ENCODE measurements around the gene APOL2. TPM values are rescaled to one million over a fixed set of nuclear protein-coding genes. Genes with fewer than 3 reads are reported as not detected.
"Not testable (repeated sequence)": the region's sequence is repeated elsewhere in the genome, so short reads cannot be mapped to it uniquely, and the experiment has no call there.

The APOL2 gene
- polyA plus RNA-seq, 3 donors from 2014 or later: 22.4 to 42.4 (median 22.9) TPM

- peaks cover 2 to 18% (median 4%) of the 10 kb centered on the region in 3 donors for H3K27me3 Mint-ChIP-seq (ENCODE audit: low read depth in 3 of 3)
- H3K27ac Mint-ChIP-seq: no peak overlapping the region
- H3K36me3 Mint-ChIP-seq: peaks cover 0 to 3% (median 0%) of the 10 kb centered on the region in 3 donors
Measured at GRCh38 chr22:36218648-36219193, 20.6 kb downstream of the APOL2 start.

GRCh38 chr22:36215981-36216380 is 23.3 kb downstream of the APOL2 start:
- DNase-seq: no peak
- peaks cover 10 to 19% of the 10 kb centered on the region in 2 donors for H3K4me1 Mint-ChIP-seq
- no peak overlapping the region for H3K27ac Mint-ChIP-seq
- peaks cover 2 to 31% (median 4%) of the 10 kb centered on the region in 3 donors for H3K27me3 Mint-ChIP-seq (ENCODE audit: low read depth in 3 of 3)
- no peaks in the 10 kb centered on the region for H3K9me3 Mint-ChIP-seq
- no peak overlapping the region for H3K4me3 Mint-ChIP-seq
- H3K36me3 Mint-ChIP-seq: no peaks in the 10 kb centered on the region

More at GRCh38 chr22:36218648-36219193, 20.6 kb downstream of the APOL2 start:
- peaks cover 2 to 15% of the 10 kb centered on the region in 2 donors for H3K4me1 Mint-ChIP-seq
- H3K9me3 Mint-ChIP-seq: no peaks in the 10 kb centered on the region
- no peak overlapping the region for H3K4me3 Mint-ChIP-seq
- no peak for DNase-seq

- Mint-ChIP-seq H3K36me3 (peaks cover 0 to 5% (median 4%) of the 10 kb centered on the region in 3 donors), H3K4me3 (no peak overlapping the region), H3K4me1 (peaks cover 18 to 29% of the 10 kb centered on the region in 2 donors), H3K27me3 (ENCODE audit: low read depth in 3 of 3) (peaks cover 0 to 39% (median 2%) of the 10 kb centered on the region in 3 donors), H3K27ac (no peak overlapping the region), H3K9me3 (peaks cover 7 to 14% (median 9%) of the 10 kb centered on the region in 6 donors)
- DNase-seq: no peak
Measured at GRCh38 chr22:36213586-36213985, 25.7 kb downstream of the APOL2 start.

- peaks cover 7 to 15% (median 9%) of the 10 kb centered on the region in 6 donors for H3K9me3 Mint-ChIP-seq
- H3K27ac Mint-ChIP-seq: no peak overlapping the region
- H3K4me3 Mint-ChIP-seq: no peak overlapping the region
- peaks cover 18 to 29% of the 10 kb centered on the region in 2 donors for H3K4me1 Mint-ChIP-seq
- no peak for DNase-seq
- H3K27me3 Mint-ChIP-seq (ENCODE audit: low read depth in 3 of 3): peaks cover 0 to 39% (median 2%) of the 10 kb centered on the region in 3 donors
- H3K36me3 Mint-ChIP-seq: peaks cover 0 to 7% (median 5%) of the 10 kb centered on the region in 3 donors
Measured at GRCh38 chr22:36212901-36213300, 26.4 kb downstream of the APOL2 start.

GRCh38 chr22:36211237-36211861 is 28.0 kb downstream of the APOL2 start:
- peaks cover 0 to 33% (median 2%) of the 10 kb centered on the region in 3 donors for H3K27me3 Mint-ChIP-seq (ENCODE audit: low read depth in 3 of 3)
- peaks cover 0 to 7% (median 5%) of the 10 kb centered on the region in 3 donors for H3K36me3 Mint-ChIP-seq
- H3K4me1 Mint-ChIP-seq: peaks cover 18 to 29% of the 10 kb centered on the region in 2 donors
- peak overlapping the region in 1 of 5 donors; percentile 41 for H3K4me3 Mint-ChIP-seq
- H3K9me3 Mint-ChIP-seq: peaks cover 7 to 15% (median 9%) of the 10 kb centered on the region in 6 donors
- peak; percentile 25 to 34 (median 26) for DNase-seq
- no peak overlapping the region for H3K27ac Mint-ChIP-seq

- peak overlapping the region in 1 of 5 donors; percentile 13 for H3K4me3 Mint-ChIP-seq
- no peak overlapping the region for H3K27ac Mint-ChIP-seq
- H3K27me3 Mint-ChIP-seq (ENCODE audit: low read depth in 3 of 3): peaks cover 0 to 23% (median 2%) of the 10 kb centered on the region in 3 donors
- no peak for DNase-seq
- peaks cover 18 to 29% of the 10 kb centered on the region in 2 donors for H3K4me1 Mint-ChIP-seq
- H3K9me3 Mint-ChIP-seq: peaks cover 7 to 15% (median 9%) of the 10 kb centered on the region in 6 donors
- peaks cover 0 to 7% (median 5%) of the 10 kb centered on the region in 3 donors for H3K36me3 Mint-ChIP-seq
Measured at GRCh38 chr22:36210224-36210623, 29.1 kb downstream of the APOL2 start.

GRCh38 chr22:36209488-36209908 is 29.8 kb downstream of the APOL2 start:
- H3K4me3 Mint-ChIP-seq, H3K36me3 Mint-ChIP-seq, H3K27ac Mint-ChIP-seq, DNase-seq: not testable (repeated sequence)
- H3K27me3 Mint-ChIP-seq (ENCODE audit: low read depth in 3 of 3): peaks cover 0 to 23% (median 2%) of the 10 kb centered on the region in 3 donors
- peaks cover 7 to 15% (median 9%) of the 10 kb centered on the region in 6 donors for H3K9me3 Mint-ChIP-seq
- peaks cover 18 to 29% of the 10 kb centered on the region in 2 donors for H3K4me1 Mint-ChIP-seq

GRCh38 chr22:36208914-36209313 is 30.4 kb downstream of the APOL2 start:
- H3K36me3 Mint-ChIP-seq: peaks cover 0 to 7% (median 5%) of the 10 kb centered on the region in 3 donors
- H3K4me1 Mint-ChIP-seq: peaks cover 18 to 29% of the 10 kb centered on the region in 2 donors
- peaks cover 7 to 15% (median 9%) of the 10 kb centered on the region in 6 donors for H3K9me3 Mint-ChIP-seq
- no peak overlapping the region for H3K27ac Mint-ChIP-seq
- no peak for DNase-seq
- peaks cover 0 to 23% (median 2%) of the 10 kb centered on the region in 3 donors for H3K27me3 Mint-ChIP-seq (ENCODE audit: low read depth in 3 of 3)
- no peak overlapping the region for H3K4me3 Mint-ChIP-seq

GRCh38 chr22:36208162-36208765 is 31.1 kb downstream of the APOL2 start:
- Mint-ChIP-seq H3K27me3 (ENCODE audit: low read depth in 3 of 3) (peaks cover 0 to 20% (median 2%) of the 10 kb centered on the region in 3 donors), H3K27ac (no peak overlapping the region), H3K4me1 (peaks cover 18 to 29% of the 10 kb centered on the region in 2 donors), H3K9me3 (peaks cover 7 to 15% (median 9%) of the 10 kb centered on the region in 6 donors), H3K4me3 (no peak overlapping the region), H3K36me3 (peaks cover 0 to 7% (median 5%) of the 10 kb centered on the region in 3 donors)
- no peak for DNase-seq

- Mint-ChIP-seq H3K27ac (no peak overlapping the region), H3K36me3 (peaks cover 0 to 7% (median 5%) of the 10 kb centered on the region in 3 donors), H3K27me3 (ENCODE audit: low read depth in 3 of 3) (peaks cover 0 to 12% (median 1%) of the 10 kb centered on the region in 3 donors), H3K4me1 (peaks cover 11 to 13% of the 10 kb centered on the region in 2 donors), H3K4me3 (no peak overlapping the region), H3K9me3 (peaks cover 7 to 15% (median 9%) of the 10 kb centered on the region in 6 donors)
- DNase-seq: no peak
Measured at GRCh38 chr22:36206255-36206654, 33.1 kb downstream of the APOL2 start.

- not testable (repeated sequence) for H3K36me3 Mint-ChIP-seq, H3K4me1 Mint-ChIP-seq, H3K4me3 Mint-ChIP-seq
Measured at GRCh38 chr22:36205573-36205972, 33.8 kb downstream of the APOL2 start.

GRCh38 chr22:36204632-36205015 is 34.7 kb downstream of the APOL2 start:
- Mint-ChIP-seq H3K27ac (peak overlapping the region in 1 of 6 donors; percentile 38), H3K9me3 (peaks cover 5 to 11% (median 8%) of the 10 kb centered on the region in 6 donors), H3K36me3 (peaks cover 0 to 7% (median 5%) of the 10 kb centered on the region in 3 donors), H3K27me3 (ENCODE audit: low read depth in 3 of 3) (peaks cover 0 to 7% (median 1%) of the 10 kb centered on the region in 3 donors), H3K4me1 (no peaks in the 10 kb centered on the region), H3K4me3 (no peak overlapping the region)
- no peak for DNase-seq

More at GRCh38 chr22:36205573-36205972, 33.8 kb downstream of the APOL2 start:
- peaks cover 0 to 12% (median 1%) of the 10 kb centered on the region in 3 donors for H3K27me3 Mint-ChIP-seq (ENCODE audit: low read depth in 3 of 3)
- peaks cover 7 to 15% (median 9%) of the 10 kb centered on the region in 6 donors for H3K9me3 Mint-ChIP-seq
- H3K27ac Mint-ChIP-seq, DNase-seq: not testable (repeated sequence)

- Mint-ChIP-seq H3K9me3 (peaks cover 1 to 6% (median 5%) of the 10 kb centered on the region in 6 donors), H3K4me3 (no peak overlapping the region), H3K4me1 (no peaks in the 10 kb centered on the region), H3K27me3 (ENCODE audit: low read depth in 3 of 3) (peaks cover 0 to 3% (median 1%) of the 10 kb centered on the region in 3 donors), H3K36me3 (peaks cover 0 to 4% (median 1%) of the 10 kb centered on the region in 3 donors), H3K27ac (no peak overlapping the region)
- DNase-seq: no peak
Measured at GRCh38 chr22:36204001-36204631, 35.2 kb downstream of the APOL2 start.
